GM21825 (cell line): ENCODE results near the gene KLHL30.

Experiments used
- ATAC-seq: cut with Tn5 transposase; IDR thresholded peaks from one replicate; pipeline ENCODE4 v1.9.1; 2021; ENCODE audit warnings: mild to moderate bottlenecking, moderate library complexity; ENCODE audit not compliant: unreplicated experiment

The KLHL30 gene

DNA sequence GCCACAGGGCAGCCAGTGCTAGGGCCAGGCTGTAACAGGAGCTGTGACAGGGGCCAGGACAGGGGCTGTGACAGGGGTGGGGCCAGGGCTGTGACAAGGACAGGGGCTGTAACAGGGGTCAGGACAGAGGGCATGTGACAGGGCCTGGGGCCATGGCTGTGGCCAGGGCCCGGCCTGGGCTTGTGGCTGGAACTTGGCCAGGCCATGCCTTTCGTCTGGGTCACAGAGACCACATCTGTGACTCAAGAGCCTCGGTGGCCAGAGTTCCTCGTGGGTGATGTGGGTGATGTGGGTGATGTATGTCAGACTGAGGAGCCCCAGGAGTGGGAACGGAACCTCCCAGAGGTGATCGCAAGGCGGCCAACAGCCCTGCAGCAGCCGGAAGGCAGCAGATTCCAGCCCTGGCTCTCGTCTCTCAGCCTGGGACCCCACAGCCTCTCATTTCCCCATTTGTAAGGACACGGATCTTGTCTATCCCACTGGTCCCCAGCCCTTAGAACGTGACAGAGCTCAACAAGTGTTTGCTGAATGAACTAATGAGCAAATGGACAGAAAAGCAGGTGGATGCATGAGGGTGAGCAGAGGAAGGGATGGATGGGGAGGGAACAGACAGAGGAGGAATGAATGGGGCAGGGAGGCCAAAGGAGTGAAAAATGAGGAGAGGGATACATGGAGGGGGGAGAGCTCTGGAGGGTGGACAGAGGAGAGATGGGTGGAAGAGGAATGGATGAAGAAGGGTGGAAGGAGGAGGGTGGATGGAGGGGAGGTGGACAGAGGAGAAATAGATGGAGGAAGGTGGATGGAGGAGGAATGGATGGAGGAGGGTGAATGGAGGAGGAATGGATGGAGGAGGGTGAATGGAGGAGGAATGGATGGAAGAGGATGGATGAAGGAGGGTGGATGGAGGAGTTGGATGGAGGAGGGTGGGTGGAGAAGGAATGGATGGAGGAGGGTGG is 21.0 kb upstream of the KLHL30 start:
- no peak for ATAC-seq

DNA sequence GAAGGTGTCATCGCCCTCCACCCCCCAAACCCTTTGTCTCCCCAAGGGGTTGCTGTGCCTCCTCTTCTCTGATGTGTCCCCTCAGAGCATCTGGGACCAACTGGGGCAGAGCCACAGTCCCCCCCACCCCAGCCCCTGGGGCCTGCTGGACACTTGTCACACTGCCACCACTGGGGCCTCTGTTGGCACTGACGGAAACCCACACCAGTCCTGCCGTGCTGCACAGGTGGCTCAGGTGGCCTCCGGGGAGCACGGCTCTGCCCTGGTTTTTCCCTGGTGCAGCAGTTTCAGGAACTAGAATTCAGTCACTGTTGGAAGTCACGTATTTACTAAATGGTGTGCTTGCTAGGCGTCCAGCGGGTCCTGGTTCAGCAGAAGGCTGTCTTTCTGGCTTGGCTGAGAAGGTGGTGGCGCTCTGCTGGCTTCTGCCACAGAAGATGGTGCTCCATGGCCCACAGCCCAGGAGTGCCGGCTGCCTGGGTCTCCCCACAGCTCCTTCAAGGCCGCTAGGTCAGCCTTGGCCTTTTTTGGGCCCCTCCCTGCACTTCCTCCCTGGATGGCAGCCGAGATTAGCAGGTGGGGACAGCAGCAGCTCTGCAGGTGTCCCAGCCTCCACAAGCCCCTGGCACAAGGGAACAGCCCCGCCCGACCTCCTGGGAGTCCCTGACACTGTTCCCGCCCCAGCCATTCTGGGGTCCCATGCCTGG is 18.6 kb upstream of the KLHL30 start:
- no peak for ATAC-seq

DNA sequence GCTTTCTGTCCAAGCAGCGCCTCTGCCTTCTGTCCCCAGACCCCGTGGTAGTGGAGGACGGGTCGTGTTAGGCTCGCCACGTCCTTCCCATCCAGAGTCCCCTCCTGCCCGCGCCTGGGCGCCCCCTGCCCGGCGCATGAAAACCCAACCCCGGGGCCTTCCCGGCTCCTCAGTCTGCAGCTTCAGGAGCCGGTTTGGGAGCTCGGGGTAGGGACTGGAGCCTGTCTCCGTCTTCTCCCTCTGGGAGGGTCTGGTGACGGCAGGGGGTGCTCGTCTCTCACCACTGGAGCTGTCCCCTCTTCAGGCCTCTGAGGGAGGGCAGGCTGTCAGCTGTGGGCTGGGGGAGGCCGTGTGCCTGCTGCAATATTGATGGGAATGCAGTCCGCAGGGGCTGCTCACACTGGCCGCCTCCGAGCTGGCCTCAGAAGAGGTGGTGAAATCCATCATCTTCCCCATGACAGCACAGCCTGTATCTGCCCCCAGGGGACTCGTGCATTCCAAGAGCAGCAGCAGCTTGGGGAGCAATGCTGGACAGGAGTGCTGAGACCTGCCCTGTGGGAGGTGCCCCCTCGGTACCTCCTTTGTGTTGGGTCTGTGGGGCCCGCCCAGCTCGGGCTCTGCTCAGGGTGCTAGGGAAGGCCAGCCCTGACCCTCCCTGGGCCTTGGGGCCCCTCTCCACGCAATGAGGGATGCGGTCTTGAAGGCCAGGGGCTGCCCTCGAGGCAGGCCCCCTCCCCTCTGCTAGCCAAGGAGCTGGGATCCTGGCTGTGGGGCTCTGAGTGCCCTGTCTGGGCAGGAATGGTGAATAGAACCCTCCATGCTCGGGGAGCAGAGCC is 17.8 kb upstream of the KLHL30 start:
- no peak for ATAC-seq

DNA sequence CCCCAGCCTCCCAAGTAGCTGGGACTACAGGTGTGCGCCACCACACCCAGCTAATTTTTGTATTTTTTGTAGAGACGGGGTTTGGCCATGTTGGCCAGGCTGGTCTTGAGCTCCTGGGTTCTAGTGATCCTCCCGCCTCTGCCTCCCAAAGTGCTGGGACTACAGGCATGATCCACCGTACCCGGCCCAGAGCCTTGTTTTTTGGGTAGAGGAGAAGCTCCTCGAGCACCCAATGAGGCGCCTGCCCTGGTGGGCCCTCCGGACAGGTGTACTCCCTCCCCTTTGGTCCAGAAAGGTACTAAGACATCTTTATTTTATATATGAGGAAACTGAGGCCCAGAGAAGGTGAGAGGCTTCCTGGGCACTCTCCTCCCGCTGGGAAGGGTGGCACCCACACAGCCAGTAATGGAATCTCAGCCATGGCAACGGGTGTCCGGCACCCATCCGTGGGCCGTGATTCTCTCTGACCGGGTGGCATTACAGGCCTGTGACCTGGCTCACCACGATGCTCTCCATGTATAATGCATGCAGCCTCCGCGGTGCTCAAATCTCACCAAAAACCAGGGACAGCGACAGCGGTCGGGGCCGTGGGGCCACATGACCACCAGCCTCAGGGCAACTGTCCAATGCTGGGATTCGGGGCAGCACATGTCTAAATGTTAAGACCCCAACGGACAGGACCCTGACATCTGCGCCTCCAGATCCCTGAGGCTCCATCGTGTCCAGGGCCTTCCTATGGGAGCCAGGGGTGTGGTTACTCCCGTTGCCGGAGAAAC is 16.8 kb upstream of the KLHL30 start:
- ATAC-seq: no peak

DNA sequence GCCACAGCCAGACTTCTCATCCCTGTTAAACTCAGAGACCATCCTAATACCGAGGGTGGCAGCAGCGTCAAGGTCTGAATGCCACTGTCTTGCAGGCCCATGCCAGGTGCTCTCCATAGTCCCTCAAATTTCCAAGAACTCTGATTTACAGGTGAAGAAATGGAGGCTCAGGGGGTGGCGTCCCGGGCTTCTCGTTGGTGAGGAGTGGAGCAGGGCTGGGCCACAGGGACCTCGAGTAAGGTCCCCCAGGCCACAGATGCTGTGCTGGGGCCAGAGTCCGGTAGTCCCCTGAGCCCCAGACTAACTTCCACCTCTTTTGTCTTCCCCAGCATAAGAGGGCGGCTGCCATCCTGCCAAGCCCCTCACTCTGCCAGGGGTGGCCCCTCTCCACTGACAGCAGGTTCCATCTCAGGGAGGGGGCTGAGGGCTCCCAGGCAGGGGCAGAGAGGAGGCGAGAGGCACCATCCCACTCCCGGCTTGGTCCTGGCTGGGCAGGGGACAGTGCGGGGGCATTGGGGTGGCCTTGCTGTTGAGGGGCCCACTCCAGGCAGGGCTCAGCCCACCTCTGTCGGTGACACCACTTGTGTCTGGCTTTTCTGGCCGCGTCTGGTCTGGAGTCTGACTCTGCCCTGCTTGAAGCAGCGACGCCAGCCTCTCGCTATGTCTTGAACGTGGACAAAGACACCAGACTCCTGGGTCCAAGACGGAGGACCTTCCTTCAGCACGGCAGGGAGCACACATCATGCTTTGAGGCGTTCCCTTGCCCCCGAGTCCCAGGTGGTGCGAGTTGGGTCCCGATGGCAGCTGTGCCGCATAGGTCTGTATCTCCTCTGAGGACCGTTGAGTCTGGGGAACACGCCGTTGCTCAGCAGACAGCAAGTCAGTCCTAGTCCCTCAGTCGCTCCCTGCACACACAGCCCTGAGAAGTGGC is 15.9 kb upstream of the KLHL30 start:
- ATAC-seq: no peak

DNA sequence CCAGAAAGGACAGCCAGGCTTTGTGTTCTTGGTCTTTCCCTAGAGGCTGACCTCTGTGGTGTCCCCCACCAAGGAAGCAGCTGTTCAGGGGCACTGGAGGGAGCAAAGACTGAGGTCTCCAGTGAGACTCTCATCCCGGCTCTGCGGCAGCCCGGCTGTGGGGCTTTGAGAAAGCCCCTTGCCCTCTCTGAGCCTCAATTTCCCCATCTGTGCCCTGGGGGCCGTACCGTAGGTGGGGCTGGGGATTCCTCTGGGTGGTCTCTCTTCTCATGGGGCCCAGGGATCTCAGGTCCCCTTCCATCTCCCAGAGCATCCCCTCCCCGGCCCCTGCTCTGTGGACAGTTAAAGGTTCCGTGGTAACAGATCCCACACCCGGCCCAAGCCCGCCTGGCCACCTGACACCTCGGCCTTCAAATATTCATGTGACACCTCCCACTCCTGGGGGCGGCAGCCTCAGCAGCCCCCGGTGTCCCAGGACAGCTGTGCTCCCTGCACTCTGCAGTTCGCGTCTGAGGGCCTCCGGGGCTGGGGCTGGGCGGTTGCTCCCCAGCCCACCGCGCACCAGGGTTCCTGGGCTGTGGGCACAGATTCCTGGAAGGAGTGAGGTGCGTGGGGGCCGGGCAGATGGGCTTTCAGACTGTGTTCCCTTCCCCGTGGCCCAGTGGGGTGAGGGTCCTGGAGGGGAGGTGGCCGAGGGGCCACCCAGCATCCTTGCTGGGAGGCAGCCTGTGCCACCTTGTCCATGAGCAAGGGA is 15.1 kb upstream of the KLHL30 start:
- ATAC-seq: no peak

DNA sequence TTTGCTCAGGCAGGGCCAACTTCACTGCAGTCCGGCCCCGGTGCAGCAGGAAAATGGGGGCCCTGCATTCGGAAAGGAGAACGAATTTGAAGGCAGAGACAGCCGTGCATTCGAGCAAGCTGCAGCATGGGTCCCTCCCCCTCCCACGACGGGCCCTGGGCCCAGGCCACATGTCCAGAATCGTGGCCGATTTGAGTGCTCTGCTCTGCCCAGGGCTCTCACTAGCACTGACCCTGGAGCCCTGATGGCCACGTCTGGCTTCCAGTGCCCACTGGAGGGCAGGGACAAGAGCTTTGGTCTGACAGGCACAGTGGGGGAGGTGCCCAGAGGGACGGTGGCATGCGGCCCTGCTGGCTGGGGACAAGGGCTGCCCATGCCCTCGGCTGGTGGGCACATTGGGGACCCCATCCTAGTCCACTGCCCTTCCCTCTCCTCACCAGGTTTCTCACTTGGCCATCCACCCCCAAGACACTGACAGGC is 14.4 kb upstream of the KLHL30 start:
- ATAC-seq: no peak

DNA sequence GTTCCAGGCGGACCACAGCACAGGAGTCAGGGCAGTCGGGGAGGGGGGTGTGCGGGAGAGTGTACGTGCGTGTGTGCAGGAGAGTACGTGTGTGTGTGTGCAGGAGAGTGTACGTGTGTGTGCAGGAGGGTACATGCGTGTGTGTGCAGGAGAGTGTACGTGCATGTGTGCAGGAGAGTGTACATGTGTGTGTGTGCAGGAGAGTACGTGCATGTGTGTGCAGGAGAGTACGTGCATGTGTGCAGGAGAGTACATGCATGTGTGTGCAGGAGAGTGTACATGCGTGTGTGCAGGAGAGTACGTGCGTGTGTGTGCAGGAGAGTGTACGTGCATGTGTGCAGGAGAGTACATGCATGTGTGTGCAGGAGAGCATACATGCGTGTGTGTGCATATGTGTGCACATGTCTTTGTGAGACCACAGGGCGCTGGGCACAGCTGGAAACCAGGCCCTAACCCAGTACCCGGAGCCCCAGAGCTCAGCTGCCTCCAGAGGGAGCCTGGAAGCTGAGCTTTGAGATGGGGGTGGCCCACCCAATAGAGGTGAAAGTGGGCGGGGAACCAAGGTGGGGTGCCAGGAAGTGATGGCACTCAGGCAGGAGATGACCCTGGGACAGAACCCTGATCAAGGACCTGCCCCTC is 13.9 kb upstream of the KLHL30 start:
- no peak for ATAC-seq

DNA sequence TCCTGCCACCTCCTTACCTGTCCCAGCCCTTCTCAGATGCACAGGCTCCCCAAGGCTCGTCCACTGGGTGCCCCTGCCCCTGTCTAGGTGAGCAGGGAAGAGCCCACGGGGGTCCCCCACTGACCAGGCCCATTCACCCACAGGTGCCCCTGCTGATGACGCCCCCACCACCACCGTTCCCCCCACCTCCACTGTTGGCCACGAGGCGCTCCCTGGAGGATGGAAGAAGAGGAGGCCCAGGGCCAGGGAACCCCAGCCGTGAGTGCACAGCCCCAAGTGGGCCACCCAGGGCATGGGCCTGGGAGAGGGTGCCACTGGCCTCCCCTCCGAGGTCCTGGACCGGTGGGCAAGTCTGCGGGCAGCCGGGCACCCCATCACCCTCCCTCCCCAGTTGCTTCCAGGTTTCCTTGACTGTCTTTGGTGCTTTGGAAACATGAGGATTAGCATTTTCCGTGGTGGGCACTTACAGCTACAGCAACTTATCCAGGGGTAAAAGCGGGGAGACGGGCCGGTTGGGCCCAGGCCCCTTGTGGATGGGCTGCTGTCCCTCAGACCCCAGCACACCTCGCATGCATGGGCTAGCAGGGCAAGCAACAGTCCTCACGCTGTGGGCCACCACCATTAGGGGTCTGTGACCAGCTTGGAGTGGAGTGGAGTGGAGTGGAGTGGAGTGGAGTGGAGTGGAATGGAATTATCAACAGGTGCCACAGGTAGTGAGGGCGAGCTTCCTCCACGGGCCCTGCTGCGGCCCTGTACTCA is 13.2 kb upstream of the KLHL30 start:
- ATAC-seq: no peak

DNA sequence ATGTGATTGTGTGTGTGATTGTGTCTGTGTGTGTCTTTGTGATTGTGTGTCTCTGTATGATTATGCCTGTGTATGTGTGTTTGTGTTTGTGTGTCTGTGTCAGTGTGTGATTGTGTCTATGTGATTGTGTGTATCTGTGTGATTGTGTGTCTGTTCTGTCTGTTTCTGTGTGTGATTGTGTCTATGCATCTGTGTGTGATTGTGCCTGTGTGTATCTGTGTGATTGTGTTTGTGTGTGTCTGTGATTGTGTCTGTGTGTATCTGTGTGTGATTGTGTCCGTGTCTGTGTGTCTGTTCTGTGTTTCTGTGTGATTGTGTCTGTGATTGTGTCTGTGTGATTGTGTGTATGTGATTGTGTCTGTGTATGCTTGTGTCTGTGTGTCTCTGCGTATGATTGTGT is 12.1 kb upstream of the KLHL30 start:
- ATAC-seq: no peak

DNA sequence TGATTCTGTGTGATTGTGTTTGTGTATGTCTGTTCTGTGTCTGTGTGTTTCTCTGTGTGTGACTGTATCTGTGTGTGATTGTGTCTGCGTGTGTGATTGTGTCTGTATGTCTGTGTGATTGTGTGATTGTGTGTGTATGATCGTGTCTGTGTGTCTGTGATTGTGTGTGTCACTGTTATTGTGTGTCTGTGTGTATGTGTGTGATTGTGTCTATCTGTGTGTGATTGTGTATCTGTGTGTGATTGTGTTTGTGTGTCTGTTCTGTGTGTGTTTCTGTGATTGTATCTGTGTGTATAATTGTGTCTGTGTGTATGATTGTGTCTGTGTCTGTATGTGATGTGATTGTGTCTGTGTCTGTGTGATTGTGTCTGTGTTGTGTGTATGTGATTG is 11.7 kb upstream of the KLHL30 start:
- ATAC-seq: no peak

DNA sequence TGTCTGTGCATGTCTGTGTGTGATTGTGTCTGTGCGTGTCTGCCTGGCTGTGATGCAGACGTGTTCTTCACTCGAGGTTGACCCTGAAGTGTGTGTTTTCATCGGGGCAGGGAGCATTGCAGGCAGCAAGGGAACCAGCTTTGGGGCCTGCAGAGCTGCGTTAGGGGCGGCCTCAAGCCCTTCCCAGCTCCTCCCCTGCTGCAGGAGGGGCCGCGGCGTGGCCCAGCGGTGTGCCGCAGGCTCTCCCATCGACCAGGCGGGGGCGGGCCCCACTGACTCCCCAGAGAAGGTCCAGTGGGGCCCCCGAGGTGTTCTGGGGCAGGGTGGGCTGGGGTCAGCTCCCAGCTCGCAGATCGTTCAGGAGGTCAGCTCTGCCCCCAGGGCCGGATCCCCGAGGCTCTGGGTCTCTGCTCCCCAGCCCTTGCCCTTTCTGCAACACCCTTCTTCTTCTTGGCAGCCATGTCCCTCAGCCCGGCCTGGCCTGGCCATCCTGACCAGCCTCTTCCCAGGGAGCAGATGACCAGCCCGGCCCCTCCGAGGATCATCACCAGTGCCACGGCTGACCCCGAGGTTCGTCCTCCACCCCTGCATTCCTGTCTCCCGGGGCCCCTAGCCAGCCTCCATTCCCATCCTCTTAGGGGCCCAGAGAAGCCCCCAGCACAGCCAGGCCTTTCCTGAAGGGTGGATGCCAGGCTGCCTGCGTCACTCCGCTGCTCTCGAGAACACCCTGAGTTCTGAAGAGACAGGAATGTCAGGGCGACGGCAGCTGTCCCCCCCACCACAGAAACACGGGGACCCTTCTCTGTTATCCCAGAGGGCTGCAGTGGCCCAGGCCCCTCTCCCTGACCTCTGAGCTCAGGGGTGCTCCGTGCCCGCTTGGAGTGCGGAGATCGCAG is 11.1 kb upstream of the KLHL30 start:
- peak; percentile 62 for ATAC-seq

DNA sequence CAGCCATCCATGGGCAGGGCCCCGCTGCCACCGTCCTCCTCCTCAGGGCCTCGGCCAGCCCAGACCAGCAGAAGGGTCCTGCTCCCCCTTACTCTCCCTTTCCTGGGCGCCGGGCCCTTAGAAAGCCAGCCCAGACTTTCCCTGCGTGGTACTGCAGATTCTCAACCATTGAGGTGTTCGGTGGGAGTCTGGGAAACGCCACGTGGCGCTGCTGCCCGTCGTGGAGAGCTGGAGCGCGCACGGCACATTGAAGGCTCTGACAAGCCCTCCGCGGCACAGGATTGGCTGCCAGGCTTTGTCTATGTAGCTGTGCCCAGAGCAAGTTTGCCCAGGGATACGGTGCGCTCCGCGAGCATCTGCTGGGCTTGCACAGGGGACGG is 10.4 kb upstream of the KLHL30 start:
- ATAC-seq: no peak

DNA sequence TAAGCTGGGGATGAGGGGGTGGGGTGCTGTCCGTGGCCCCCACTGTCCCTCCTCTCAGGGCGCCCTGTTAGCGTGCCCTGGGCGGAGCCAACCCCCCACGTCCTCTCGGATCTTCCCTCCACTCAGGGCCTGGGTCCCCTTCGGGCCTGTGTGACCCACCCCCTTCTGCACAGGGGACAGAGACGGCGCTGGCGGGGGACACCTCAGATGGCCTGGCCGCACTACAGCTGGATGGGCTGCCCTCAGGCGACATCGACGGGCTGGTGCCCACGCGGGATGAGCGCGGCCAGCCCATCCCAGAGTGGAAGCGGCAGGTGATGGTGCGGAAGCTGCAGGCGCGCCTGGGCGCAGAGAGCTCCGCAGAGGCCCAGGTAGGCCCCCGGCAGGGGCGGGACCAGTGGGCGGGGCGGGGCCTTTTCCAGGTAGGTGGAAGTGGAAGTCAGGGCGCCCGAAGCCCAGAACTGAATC is 9.9 kb upstream of the KLHL30 start:
- no peak for ATAC-seq

DNA sequence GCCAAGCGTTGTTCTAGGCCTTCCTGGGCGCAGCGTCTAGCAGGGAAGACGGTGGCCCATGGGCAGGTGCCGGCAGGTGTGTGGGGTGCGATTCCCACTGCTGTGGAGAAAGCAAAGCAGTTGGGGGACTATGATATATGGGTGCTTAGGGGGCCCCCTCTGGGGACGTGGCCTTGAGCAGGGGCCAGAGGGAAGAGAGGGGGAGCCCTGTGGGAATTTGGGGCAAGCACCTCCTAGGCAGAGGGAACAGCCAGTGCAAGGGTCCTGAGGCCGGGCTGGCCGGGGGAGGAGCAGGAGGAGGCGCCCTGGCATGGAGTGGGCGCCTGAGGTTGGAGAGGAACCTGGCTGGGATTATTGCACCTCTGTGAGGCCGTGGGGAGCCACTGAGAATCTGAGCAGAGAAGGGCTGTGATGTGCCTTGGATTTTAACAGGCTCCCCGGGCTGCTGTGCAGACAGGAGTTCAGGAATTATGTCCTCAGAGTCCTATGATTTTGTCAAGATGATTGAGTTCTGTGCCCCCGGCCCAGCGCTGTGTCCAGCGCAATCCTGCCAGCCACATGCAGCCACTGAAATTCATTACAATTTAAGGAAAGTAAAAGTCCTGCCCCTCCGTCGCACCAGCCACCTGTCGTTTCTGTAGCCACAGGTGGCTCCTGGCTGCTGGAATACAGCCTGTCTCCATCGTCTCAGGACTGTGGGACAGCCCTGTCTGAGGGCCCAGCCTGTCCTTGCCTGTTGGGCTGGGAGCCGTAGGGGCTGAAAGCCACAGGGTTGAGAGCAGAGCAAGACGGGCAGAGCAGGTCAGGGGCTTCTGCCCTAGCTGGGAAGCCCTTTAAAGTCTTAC is 9.1 kb upstream of the KLHL30 start:
- ATAC-seq: no peak
